Measurements from ENCODE around the gene HIPK2.

HIPK2 gene

DNA sequence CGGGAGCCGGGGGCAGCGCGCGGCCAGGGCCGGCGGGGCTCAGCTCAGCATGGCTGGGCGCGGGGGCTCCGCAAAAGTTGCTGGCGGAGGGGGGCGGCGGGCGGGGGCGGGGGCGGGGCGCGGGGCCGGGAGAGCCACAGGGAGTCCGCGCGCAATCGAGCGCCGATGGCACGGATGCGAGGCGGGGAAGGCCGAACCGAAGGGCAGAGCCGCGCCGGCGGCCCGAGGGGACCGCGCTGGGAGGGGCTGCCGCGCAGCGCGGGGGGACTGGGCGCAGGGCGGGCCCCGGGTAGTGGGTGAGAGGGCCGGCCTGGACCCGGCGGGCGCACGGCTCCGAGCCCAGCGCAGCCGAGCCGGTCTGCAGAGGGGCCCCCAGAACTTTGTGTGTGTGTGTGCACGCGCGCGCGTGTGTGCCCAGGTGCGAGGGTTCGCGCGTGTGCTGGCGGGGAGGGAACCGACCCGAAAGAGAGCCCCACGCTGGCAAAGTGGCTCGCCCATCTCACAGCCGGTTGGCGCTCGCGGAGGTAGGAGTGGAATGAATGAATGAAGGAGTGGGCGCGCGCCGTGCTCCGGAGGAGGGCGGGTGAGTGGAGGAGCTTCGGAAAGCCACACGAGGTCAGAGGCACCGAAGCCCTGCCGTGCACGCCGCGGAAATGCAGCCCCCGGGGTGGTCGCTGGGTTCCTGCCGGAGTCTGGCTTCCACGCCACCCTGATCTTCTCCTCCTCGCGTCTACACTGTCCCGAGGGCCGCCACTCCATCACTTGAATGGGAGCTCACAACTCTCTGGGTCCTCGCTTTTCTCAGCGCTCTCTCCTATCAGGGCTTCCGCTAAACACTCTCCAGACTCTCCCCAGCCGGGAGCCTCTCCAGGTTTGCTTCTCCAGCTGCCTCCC lies at the start of gene HIPK2:
Gene HIPK2 (minus strand): TSS at position 51 of the 894 bp plus-strand sequence. CDS start 375 bp downstream, outside the sequence.
- TF ChIP-seq EGR1 (IDR thresholded peaks at IDR 0.05): 0 out of 2 replicates have a peak, but pooled peaks have one; percentile 22
- no peak; the same call in 1 of the 2 replicates for TF ChIP-seq YY1 (IDR thresholded peaks at IDR 0.05; ENCODE audit: low read depth)
- peak; percentile 93 for TF ChIP-seq MAX (IDR thresholded peaks at IDR 0.05)
- TF ChIP-seq FOXM1 (IDR thresholded peaks at IDR 0.05; ENCODE audit: borderline replicate concordance, low read depth): no peak
- 0 out of 2 replicates have a peak, but pooled peaks have one; percentile 13 for TF ChIP-seq TAF1 (IDR thresholded peaks at IDR 0.05; ENCODE audit: low read depth)

DNA sequence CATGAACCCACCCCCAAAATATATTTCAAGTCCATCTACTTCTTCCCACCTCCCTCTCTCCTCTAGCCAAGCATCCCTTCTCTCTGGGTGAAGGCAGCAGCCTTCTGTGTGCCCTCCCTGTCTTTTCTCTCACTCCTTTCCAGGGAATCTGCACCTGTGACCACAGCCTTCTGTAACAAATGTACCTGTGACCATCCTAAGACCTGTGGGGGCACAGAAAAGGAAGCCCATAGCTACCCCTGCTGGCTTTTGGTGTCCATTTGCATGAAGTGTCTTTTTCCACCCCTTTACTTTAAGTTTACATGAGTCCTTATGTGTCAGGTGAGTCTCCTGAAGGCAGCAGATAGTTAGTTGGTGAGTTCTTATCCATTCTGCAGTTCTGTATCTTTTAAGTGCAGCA lies 49.2 kb upstream of the HIPK2 start:
- TF ChIP-seq TEAD4 (IDR thresholded peaks at IDR 0.05) (no peak), RAD21 (IDR thresholded peaks at IDR 0.05; ENCODE audit: low read depth) (peak; percentile 30; the same call in 1 of the 2 replicates)
- TF ChIP-seq, protein P1, sequence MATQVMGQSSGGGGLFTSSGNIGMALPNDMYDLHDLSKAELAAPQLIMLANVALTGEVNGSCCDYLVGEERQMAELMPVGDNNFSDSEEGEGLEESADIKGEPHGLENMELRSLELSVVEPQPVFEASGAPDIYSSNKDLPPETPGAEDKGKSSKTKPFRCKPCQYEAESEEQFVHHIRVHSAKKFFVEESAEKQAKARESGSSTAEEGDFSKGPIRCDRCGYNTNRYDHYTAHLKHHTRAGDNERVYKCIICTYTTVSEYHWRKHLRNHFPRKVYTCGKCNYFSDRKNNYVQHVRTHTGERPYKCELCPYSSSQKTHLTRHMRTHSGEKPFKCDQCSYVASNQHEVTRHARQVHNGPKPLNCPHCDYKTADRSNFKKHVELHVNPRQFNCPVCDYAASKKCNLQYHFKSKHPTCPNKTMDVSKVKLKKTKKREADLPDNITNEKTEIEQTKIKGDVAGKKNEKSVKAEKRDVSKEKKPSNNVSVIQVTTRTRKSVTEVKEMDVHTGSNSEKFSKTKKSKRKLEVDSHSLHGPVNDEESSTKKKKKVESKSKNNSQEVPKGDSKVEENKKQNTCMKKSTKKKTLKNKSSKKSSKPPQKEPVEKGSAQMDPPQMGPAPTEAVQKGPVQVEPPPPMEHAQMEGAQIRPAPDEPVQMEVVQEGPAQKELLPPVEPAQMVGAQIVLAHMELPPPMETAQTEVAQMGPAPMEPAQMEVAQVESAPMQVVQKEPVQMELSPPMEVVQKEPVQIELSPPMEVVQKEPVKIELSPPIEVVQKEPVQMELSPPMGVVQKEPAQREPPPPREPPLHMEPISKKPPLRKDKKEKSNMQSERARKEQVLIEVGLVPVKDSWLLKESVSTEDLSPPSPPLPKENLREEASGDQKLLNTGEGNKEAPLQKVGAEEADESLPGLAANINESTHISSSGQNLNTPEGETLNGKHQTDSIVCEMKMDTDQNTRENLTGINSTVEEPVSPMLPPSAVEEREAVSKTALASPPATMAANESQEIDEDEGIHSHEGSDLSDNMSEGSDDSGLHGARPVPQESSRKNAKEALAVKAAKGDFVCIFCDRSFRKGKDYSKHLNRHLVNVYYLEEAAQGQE (IDR thresholded peaks at IDR 0.05; ENCODE audit: low read depth): no peak

DNA sequence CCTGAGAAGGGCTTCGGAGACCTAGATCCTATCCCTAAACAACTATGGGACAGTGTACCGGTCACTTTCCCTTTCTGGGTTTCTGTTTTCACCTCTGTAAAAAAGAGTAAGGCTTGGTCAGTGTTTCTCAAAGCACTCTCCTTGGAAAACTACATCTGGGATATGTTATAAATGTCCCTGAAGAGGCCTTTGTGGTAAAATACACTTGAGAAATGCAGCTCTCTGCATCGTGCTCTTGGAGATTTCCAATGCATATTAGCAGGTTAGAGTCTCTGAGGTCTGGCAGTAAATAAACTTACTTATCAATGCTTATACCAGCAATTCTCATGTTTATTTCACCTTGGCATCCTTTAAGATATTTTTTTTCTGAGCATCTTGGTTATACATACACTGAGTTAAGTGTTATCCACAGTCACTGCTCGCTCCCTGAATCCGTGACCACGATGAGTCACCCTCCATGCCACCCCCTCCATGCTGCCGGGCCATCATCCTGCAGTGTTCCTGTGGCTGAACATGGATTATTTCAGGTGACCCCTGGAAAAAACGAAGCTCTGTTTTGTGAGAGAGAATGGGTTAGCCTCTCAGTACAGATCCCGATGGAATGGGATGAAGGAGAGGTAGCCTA lies 48.0 kb upstream of the HIPK2 start:
- TF ChIP-seq TCF12 (IDR thresholded peaks at IDR 0.05; ENCODE audit: low read depth) (no peak), EGR1 (IDR thresholded peaks at IDR 0.05) (no peak), YY1 (IDR thresholded peaks at IDR 0.05; ENCODE audit: low read depth) (no peak), CREB1 (IDR thresholded peaks at IDR 0.05; ENCODE audit: low read depth) (no peak), TEAD4 (IDR thresholded peaks at IDR 0.05) (no peak), RAD21 (IDR thresholded peaks at IDR 0.05; ENCODE audit: low read depth) (no peak), EP300 (IDR thresholded peaks at IDR 0.05; ENCODE audit: borderline replicate concordance) (no peak), ZBTB7A (IDR thresholded peaks at IDR 0.05; ENCODE audit: low read depth) (no peak)
- TF ChIP-seq, protein P2, sequence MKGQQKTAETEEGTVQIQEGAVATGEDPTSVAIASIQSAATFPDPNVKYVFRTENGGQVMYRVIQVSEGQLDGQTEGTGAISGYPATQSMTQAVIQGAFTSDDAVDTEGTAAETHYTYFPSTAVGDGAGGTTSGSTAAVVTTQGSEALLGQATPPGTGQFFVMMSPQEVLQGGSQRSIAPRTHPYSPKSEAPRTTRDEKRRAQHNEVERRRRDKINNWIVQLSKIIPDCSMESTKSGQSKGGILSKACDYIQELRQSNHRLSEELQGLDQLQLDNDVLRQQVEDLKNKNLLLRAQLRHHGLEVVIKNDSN (IDR thresholded peaks at IDR 0.05): no peak

GRCh38 chr7:139823959-139824521 lies 46.2 kb upstream of the HIPK2 start:
- no peak for TF ChIP-seq EP300 (IDR thresholded peaks at IDR 0.05; ENCODE audit: borderline replicate concordance)
- TF ChIP-seq CEBPB (IDR thresholded peaks at IDR 0.05): no peak

GRCh38 chr7:139822855-139823254 lies 45.1 kb upstream of the HIPK2 start:
- TF ChIP-seq ZBTB7A (IDR thresholded peaks at IDR 0.05; ENCODE audit: low read depth) (no peak), NFIC (IDR thresholded peaks at IDR 0.05) (no peak), EGR1 (IDR thresholded peaks at IDR 0.05) (no peak), CEBPB (IDR thresholded peaks at IDR 0.05) (no peak), MAX (IDR thresholded peaks at IDR 0.05) (no peak)

DNA sequence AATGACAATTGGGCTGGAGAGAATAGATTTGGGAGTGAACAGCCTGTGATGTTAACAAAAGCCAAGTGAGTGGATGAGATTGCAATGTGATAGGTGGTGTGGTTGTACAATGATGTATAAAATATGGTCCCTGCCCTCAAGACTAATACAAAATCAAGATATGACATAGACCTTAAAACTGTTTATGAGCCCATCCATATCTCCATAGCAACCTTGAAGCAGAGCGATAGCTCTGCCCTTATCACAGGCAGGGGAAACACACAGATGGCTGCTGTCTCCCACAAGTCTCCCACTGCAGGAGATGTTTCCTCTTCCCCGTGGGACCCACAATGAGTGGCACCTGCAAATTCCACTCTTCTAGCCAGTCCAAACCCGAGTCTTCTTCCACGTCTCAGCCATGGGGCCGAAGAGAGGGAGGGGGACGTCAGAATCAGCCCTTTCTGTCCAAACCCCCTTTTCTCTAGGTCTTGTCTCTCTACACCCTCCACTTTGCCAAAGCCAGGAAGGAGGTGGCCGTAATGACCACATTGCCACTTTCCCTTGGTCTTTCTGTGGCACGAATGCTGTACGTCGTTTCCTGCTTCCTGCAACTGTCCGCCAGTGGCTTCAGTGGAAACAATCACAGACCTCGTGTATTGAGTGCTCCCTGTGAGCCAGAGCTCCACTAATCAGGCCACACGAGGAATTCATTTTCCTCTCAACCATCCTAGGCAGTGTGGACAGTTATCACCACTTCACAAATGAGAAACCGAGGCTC lies 43.7 kb upstream of the HIPK2 start:
- TF ChIP-seq CREB1 (IDR thresholded peaks at IDR 0.05; ENCODE audit: low read depth) (no peak), EP300 (IDR thresholded peaks at IDR 0.05; ENCODE audit: borderline replicate concordance) (no peak), ZBTB7A (IDR thresholded peaks at IDR 0.05; ENCODE audit: low read depth) (no peak), RAD21 (IDR thresholded peaks at IDR 0.05; ENCODE audit: low read depth) (no peak), YY1 (IDR thresholded peaks at IDR 0.05; ENCODE audit: low read depth) (no peak), EGR1 (IDR thresholded peaks at IDR 0.05) (no peak), FOXM1 (IDR thresholded peaks at IDR 0.05; ENCODE audit: borderline replicate concordance, low read depth) (no peak), NFIC (IDR thresholded peaks at IDR 0.05) (no peak), TCF12 (IDR thresholded peaks at IDR 0.05; ENCODE audit: low read depth) (no peak), TEAD4 (IDR thresholded peaks at IDR 0.05) (no peak), CEBPB (IDR thresholded peaks at IDR 0.05) (no peak), MAX (IDR thresholded peaks at IDR 0.05) (no peak), TAF1 (IDR thresholded peaks at IDR 0.05; ENCODE audit: low read depth) (no peak)
- TF ChIP-seq, protein P1 (IDR thresholded peaks at IDR 0.05; ENCODE audit: low read depth): no peak
- TF ChIP-seq, protein P2 (IDR thresholded peaks at IDR 0.05): no peak
